ENCODE measurements around the gene OPN4.

DNA sequence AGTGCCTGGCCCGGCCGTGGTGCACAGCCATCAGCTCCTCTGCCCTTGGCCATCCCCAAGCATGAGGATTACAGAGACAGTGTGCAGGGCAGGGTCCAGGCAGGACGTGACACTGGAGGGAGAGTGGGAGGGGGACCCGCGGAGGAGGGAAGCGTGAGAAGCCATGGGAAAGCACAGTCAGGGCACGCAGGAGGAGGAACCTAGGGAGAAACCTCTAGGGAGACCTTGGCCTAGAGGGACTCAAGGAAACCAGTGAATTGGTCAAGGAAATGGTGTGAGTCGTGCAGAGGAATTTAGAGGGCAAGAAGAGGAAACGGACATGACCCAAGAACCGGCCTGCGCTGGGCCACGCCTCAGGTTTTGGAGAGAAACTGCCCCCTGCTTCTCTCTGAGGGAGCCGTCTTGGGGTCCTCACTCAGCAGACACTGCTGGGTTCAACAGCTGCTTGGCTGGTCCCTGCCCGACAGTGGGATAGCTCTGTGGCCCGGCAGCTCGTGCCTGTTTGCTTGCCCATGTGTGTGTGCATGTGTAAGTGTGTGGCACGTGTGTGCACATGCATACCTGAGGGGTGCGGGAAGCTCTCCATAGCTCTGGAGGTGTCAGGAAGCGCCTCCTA, 3.2 kb downstream of the OPN4 start:
- TF ChIP-seq, protein P1, sequence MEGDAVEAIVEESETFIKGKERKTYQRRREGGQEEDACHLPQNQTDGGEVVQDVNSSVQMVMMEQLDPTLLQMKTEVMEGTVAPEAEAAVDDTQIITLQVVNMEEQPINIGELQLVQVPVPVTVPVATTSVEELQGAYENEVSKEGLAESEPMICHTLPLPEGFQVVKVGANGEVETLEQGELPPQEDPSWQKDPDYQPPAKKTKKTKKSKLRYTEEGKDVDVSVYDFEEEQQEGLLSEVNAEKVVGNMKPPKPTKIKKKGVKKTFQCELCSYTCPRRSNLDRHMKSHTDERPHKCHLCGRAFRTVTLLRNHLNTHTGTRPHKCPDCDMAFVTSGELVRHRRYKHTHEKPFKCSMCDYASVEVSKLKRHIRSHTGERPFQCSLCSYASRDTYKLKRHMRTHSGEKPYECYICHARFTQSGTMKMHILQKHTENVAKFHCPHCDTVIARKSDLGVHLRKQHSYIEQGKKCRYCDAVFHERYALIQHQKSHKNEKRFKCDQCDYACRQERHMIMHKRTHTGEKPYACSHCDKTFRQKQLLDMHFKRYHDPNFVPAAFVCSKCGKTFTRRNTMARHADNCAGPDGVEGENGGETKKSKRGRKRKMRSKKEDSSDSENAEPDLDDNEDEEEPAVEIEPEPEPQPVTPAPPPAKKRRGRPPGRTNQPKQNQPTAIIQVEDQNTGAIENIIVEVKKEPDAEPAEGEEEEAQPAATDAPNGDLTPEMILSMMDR (IDR thresholded peaks at IDR 0.05): no peak
- no peak for TF ChIP-seq POLR2A (IDR thresholded peaks at IDR 0.05)
